ENCODE measurements around the gene CYP4V2.

DNA sequence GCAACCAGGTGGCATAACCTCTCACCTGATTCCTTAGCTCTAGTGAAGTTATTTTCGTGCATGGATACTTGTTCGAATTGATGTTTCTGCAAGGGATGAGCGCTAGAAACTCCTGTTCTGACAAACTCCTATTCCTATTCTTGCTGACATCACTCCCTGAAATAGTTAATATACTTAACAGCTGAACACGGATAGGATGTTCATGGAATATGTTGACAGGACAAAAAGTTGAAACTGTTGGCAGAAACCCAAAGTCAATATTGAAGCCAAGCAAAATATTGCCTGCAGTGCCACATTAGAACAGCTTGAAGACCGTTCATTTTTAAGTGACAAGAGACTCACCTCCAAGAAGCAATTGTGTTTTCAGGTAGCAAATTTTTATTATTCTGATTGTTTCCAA lies 35.9 kb downstream of the CYP4V2 start, which contains the start of gene KLKB1:
- TF ChIP-seq POLR2AphosphoS5 (IDR thresholded peaks at IDR 0.05; ENCODE audit: low read depth, low read length) (no peak), CTCF (IDR thresholded peaks at IDR 0.05) (no peak), GABPA (IDR thresholded peaks at IDR 0.05; ENCODE audit: low read depth) (no peak), RCOR1 (IDR thresholded peaks at IDR 0.05; ENCODE audit: low read length) (no peak), TCF12 (IDR thresholded peaks at IDR 0.05) (no peak), EZH2phosphoT487 (IDR thresholded peaks at IDR 0.05; ENCODE audit: borderline replicate concordance, low read depth) (no peak), REST (IDR thresholded peaks at IDR 0.05; ENCODE audit: low read depth, low read length) (no peak), MXI1 (IDR thresholded peaks at IDR 0.05; ENCODE audit: low read depth, low read length) (no peak), FOXJ3 (CRISPR knock-in tag; IDR thresholded peaks at IDR 0.05) (no peak), ZBTB33 (IDR thresholded peaks at IDR 0.05; ENCODE audit: borderline replicate concordance, low read depth) (no peak)

Data from SK-N-SH (cell line).